Heart left ventricle (tissue), 13 donors: ENCODE results near the gene PLAC8.

Experiments used
- POLR2A ChIP-seq, 2 donors: fragments of 450-650 bp; IDR thresholded peaks; one replicate each; pipeline ENCODE4 v1.6.1; 2017; ENCODE audit warnings: antibody characterized with exemption in 2 of 2, mild to moderate bottlenecking in 2 of 2, moderate library complexity in 2 of 2
- TF ChIP-seq, protein P1 (sequence below), 12 donors: fragments of 200-600 bp; sonication (generic) in 4 of 12; IDR thresholded peaks; one replicate each; pipeline versions ENCODE4 v1.5.0 to v1.8.0; 2018 to 2022; ENCODE audit warnings: antibody characterized with exemption in 12 of 12, mild to moderate bottlenecking in 5 of 12
- donor health status: ischemic (EF 13 %, LVEDD 7.1; RV severe dilation, severe dysfunction).
- donor health status: DM: no; HTN: yes; CAD: no.
- donor health status: DM: no; HTN: no; CAD: no.
- donor health status: ischemic (EF 25% LVEDD 6.9; RV normal size, moderate dysfunction).
- donor health status: ischemic (EF 25% LVEDD 5.7; RV mildly dilated, moderate dysfunction).
- donor health status: ischemic (EF 35%, LVEDD 5.7; RV mildly dilated, moderate dysfunction).
- donor health status: nonischemic (EF 11% LVEDD 7.7; RV severe dilation, severe dysfunction).
- donor health status: DM: yes; HTN: yes; CAD: no.
- donor health status: PGD.
- donor health status: ischemic (EF 29% LVEDD 5.4; RV normal size, mild dysfunction).
- donor health status: nonischemic (EF 23%, LVEDD 6.1; RV moderate dilation, normal function).

- TF ChIP-seq, protein P1, sequence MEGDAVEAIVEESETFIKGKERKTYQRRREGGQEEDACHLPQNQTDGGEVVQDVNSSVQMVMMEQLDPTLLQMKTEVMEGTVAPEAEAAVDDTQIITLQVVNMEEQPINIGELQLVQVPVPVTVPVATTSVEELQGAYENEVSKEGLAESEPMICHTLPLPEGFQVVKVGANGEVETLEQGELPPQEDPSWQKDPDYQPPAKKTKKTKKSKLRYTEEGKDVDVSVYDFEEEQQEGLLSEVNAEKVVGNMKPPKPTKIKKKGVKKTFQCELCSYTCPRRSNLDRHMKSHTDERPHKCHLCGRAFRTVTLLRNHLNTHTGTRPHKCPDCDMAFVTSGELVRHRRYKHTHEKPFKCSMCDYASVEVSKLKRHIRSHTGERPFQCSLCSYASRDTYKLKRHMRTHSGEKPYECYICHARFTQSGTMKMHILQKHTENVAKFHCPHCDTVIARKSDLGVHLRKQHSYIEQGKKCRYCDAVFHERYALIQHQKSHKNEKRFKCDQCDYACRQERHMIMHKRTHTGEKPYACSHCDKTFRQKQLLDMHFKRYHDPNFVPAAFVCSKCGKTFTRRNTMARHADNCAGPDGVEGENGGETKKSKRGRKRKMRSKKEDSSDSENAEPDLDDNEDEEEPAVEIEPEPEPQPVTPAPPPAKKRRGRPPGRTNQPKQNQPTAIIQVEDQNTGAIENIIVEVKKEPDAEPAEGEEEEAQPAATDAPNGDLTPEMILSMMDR (IDR thresholded peaks at IDR 0.05), result no peak
- no peak for TF ChIP-seq POLR2A (IDR thresholded peaks at IDR 0.05)
Observed at GRCh38 chr4:83124111-83124780, 9.7 kb upstream of the PLAC8 start.
